ENCODE measurements around the gene METTL25. TPM values are rescaled to one million over a fixed set of nuclear protein-coding genes. Genes with fewer than 3 reads are reported as not detected.

The METTL25 gene
- total and polyA plus RNA-seq, 2 experiments from 2014 or later = 7.6 to 14.3 TPM

DNA sequence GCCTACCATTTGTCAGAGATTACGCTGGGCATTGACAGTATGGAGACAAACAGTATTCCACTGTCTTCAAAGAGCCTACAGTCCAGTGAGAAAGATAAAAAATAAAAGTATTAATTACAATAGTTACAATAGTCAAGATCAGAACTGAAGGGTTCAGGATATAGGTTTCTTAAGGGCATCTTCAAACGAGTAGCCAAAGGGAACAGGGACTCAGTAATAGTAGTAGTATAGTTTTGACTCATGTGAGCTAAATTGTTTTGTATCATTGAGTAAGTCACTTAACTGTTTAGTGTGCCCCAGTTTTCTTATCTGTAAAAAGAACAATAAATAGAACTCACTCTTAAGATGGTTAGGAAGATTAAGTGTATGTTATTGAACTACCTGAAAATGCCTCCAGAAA, 123.6 kb downstream of the METTL25 start (continued):
- TF ChIP-seq, protein P1, sequence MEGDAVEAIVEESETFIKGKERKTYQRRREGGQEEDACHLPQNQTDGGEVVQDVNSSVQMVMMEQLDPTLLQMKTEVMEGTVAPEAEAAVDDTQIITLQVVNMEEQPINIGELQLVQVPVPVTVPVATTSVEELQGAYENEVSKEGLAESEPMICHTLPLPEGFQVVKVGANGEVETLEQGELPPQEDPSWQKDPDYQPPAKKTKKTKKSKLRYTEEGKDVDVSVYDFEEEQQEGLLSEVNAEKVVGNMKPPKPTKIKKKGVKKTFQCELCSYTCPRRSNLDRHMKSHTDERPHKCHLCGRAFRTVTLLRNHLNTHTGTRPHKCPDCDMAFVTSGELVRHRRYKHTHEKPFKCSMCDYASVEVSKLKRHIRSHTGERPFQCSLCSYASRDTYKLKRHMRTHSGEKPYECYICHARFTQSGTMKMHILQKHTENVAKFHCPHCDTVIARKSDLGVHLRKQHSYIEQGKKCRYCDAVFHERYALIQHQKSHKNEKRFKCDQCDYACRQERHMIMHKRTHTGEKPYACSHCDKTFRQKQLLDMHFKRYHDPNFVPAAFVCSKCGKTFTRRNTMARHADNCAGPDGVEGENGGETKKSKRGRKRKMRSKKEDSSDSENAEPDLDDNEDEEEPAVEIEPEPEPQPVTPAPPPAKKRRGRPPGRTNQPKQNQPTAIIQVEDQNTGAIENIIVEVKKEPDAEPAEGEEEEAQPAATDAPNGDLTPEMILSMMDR (conservative IDR thresholded peaks at IDR 0.05; ENCODE audit: low read depth in 2 of 2) = no peak
- TF ChIP-seq CREB1 (CRISPR knock-in tag; IDR thresholded peaks at IDR 0.05; ENCODE audit: low read depth) (no peak), NANOG (IDR thresholded peaks at IDR 0.05; ENCODE audit: borderline replicate concordance) (no peak)

DNA sequence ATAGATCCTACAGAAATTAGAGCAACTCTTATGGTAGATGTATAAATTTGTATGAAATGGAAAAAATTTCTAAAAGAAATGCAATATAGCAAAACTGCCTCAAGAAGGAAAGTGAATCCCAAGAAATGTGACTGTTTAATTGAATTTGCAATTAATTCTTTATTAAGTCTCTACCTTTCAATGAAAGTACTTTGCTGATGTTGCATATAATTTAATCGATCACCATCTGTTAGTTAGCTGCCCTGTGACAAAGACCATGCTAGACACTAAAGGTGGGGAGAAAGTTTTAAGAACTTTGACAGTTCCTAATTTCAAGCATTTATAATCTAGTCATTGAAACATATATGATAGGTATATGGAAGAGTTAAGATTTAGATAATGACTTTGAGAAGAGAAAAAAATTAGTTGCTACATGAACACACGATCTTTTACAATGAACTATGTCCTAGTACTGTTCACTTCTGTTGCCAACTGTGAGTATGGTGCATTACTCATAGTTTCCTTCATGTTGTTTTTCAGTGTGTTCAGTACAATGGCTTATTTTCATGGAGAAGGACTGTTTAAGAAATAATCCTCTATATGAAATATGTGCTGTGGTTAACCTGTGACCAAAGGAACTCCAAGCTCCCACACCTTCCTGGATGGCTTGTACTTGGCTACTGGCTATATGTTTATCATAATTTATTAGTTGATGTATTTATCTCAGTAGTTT, 128.4 kb downstream of the METTL25 start:
- no peak for TF ChIP-seq NANOG (IDR thresholded peaks at IDR 0.05; ENCODE audit: borderline replicate concordance)
- TF ChIP-seq POLR2AphosphoS5 (IDR thresholded peaks at IDR 0.05; ENCODE audit: low read depth) = no peak
- TF ChIP-seq ZNF114 (CRISPR knock-in tag; IDR thresholded peaks at IDR 0.05) = no peak
- TF ChIP-seq CREB1 (CRISPR knock-in tag; IDR thresholded peaks at IDR 0.05; ENCODE audit: low read depth) = no peak
- no peak for TF ChIP-seq JUNB (IDR thresholded peaks at IDR 0.05; ENCODE audit: unreplicated experiment)
- no peak for TF ChIP-seq EZH2phosphoT487 (IDR thresholded peaks at IDR 0.05; ENCODE audit: unreplicated experiment)
- TF ChIP-seq, protein P2, sequence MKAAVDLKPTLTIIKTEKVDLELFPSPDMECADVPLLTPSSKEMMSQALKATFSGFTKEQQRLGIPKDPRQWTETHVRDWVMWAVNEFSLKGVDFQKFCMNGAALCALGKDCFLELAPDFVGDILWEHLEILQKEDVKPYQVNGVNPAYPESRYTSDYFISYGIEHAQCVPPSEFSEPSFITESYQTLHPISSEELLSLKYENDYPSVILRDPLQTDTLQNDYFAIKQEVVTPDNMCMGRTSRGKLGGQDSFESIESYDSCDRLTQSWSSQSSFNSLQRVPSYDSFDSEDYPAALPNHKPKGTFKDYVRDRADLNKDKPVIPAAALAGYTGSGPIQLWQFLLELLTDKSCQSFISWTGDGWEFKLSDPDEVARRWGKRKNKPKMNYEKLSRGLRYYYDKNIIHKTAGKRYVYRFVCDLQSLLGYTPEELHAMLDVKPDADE (IDR thresholded peaks at IDR 0.05) = no peak
- TF ChIP-seq, protein P3, sequence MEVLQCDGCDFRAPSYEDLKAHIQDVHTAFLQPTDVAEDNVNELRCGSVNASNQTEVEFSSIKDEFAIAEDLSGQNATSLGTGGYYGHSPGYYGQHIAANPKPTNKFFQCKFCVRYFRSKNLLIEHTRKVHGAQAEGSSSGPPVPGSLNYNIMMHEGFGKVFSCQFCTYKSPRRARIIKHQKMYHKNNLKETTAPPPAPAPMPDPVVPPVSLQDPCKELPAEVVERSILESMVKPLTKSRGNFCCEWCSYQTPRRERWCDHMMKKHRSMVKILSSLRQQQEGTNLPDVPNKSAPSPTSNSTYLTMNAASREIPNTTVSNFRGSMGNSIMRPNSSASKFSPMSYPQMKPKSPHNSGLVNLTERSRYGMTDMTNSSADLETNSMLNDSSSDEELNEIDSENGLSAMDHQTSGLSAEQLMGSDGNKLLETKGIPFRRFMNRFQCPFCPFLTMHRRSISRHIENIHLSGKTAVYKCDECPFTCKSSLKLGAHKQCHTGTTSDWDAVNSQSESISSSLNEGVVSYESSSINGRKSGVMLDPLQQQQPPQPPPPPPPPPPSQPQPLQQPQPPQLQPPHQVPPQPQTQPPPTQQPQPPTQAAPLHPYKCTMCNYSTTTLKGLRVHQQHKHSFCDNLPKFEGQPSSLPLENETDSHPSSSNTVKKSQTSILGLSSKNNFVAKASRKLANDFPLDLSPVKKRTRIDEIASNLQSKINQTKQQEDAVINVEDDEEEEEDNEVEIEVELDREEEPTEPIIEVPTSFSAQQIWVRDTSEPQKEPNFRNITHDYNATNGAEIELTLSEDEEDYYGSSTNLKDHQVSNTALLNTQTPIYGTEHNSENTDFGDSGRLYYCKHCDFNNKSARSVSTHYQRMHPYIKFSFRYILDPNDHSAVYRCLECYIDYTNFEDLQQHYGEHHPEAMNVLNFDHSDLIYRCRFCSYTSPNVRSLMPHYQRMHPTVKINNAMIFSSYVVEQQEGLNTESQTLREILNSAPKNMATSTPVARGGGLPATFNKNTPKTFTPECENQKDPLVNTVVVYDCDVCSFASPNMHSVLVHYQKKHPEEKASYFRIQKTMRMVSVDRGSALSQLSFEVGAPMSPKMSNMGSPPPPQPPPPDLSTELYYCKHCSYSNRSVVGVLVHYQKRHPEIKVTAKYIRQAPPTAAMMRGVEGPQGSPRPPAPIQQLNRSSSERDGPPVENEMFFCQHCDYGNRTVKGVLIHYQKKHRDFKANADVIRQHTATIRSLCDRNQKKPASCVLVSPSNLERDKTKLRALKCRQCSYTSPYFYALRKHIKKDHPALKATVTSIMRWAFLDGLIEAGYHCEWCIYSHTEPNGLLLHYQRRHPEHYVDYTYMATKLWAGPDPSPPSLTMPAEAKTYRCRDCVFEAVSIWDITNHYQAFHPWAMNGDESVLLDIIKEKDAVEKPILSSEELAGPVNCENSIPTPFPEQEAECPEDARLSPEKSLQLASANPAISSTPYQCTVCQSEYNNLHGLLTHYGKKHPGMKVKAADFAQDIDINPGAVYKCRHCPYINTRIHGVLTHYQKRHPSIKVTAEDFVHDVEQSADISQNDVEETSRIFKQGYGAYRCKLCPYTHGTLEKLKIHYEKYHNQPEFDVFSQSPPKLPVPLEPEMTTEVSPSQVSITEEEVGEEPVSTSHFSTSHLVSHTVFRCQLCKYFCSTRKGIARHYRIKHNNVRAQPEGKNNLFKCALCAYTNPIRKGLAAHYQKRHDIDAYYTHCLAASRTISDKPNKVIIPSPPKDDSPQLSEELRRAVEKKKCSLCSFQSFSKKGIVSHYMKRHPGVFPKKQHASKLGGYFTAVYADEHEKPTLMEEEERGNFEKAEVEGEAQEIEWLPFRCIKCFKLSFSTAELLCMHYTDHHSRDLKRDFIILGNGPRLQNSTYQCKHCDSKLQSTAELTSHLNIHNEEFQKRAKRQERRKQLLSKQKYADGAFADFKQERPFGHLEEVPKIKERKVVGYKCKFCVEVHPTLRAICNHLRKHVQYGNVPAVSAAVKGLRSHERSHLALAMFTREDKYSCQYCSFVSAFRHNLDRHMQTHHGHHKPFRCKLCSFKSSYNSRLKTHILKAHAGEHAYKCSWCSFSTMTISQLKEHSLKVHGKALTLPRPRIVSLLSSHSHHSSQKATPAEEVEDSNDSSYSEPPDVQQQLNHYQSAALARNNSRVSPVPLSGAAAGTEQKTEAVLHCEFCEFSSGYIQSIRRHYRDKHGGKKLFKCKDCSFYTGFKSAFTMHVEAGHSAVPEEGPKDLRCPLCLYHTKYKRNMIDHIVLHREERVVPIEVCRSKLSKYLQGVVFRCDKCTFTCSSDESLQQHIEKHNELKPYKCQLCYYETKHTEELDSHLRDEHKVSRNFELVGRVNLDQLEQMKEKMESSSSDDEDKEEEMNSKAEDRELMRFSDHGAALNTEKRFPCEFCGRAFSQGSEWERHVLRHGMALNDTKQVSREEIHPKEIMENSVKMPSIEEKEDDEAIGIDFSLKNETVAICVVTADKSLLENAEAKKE (CRISPR knock-in tag; IDR thresholded peaks at IDR 0.05) = no peak
- TF ChIP-seq, protein P4, sequence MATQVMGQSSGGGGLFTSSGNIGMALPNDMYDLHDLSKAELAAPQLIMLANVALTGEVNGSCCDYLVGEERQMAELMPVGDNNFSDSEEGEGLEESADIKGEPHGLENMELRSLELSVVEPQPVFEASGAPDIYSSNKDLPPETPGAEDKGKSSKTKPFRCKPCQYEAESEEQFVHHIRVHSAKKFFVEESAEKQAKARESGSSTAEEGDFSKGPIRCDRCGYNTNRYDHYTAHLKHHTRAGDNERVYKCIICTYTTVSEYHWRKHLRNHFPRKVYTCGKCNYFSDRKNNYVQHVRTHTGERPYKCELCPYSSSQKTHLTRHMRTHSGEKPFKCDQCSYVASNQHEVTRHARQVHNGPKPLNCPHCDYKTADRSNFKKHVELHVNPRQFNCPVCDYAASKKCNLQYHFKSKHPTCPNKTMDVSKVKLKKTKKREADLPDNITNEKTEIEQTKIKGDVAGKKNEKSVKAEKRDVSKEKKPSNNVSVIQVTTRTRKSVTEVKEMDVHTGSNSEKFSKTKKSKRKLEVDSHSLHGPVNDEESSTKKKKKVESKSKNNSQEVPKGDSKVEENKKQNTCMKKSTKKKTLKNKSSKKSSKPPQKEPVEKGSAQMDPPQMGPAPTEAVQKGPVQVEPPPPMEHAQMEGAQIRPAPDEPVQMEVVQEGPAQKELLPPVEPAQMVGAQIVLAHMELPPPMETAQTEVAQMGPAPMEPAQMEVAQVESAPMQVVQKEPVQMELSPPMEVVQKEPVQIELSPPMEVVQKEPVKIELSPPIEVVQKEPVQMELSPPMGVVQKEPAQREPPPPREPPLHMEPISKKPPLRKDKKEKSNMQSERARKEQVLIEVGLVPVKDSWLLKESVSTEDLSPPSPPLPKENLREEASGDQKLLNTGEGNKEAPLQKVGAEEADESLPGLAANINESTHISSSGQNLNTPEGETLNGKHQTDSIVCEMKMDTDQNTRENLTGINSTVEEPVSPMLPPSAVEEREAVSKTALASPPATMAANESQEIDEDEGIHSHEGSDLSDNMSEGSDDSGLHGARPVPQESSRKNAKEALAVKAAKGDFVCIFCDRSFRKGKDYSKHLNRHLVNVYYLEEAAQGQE (IDR thresholded peaks at IDR 0.05; ENCODE audit: unreplicated experiment) = no peak
- no peak for TF ChIP-seq EZH2 (IDR thresholded peaks at IDR 0.05; ENCODE audit: low read depth, unreplicated experiment)
- no peak for TF ChIP-seq ZNF331 (CRISPR knock-in tag; IDR thresholded peaks at IDR 0.05; ENCODE audit: low read depth)
- H3K27ac Mint-ChIP-seq = no peak overlapping the region
- no peak overlapping the region for H2AFZ ChIP-seq
- no peaks in the 10 kb centered on the region for H3K79me2 ChIP-seq (replicated peaks; ENCODE audit: insufficient read depth)
- no peaks in the 10 kb centered on the region for H4K20me1 ChIP-seq (replicated peaks; ENCODE audit: insufficient read depth)
- no peaks in the 10 kb centered on the region for H3K36me3 Mint-ChIP-seq (ENCODE audit: low read depth)
- H3K4me3 ChIP-seq = no peak overlapping the region
- H3K4me2 ChIP-seq = no peak overlapping the region
- H3K9me2 ChIP-seq (ENCODE audit: insufficient read depth) = no peaks in the 10 kb centered on the region
- H3K4me3 Mint-ChIP-seq = no peak overlapping the region
- no peaks in the 10 kb centered on the region for H3K27me3 ChIP-seq (ENCODE audit: insufficient read depth)
- peaks cover 5% of the 10 kb centered on the region; the same call in 1 of the 3 replicates for H3K9me3 Mint-ChIP-seq
- H3K36me3 ChIP-seq (ENCODE audit: insufficient read depth) = no peaks in the 10 kb centered on the region
- no peak overlapping the region for H3K27ac ChIP-seq (ENCODE audit: low read depth)
- ATAC-seq (no peak), DNase-seq (ENCODE audit: low spot score) (no peak)
- H3K27me3 Mint-ChIP-seq (ENCODE audit: insufficient read depth, low read depth, poor library complexity) = peaks cover 4% of the 10 kb centered on the region
- H3F3A ChIP-seq (replicated peaks; ENCODE audit: low read depth) = no peaks in the 10 kb centered on the region
- peaks cover 9% of the 10 kb centered on the region; the same call in 2 of the 3 replicates for H3K4me1 Mint-ChIP-seq
- peaks cover 9% of the 10 kb centered on the region for H3K4me1 ChIP-seq (ENCODE audit: insufficient read depth)
